GM10266 (cell line): ENCODE measurements around the gene RASA3.

Experiments
- DNase-seq: peaks from one replicate; pipeline ENCODE4 v3.0.0; 2012; ENCODE audit errors: extremely low spot score
- TF ChIP-seq, protein P1 (sequence below): IDR thresholded peaks from 2 replicates; pipeline ENCODE4 v1.5.1; 2012; ENCODE audit warnings: mild to moderate bottlenecking, low read depth; ENCODE audit not compliant: control insufficient read depth, insufficient read depth; ENCODE audit errors: missing control alignments

The RASA3 gene

DNA sequence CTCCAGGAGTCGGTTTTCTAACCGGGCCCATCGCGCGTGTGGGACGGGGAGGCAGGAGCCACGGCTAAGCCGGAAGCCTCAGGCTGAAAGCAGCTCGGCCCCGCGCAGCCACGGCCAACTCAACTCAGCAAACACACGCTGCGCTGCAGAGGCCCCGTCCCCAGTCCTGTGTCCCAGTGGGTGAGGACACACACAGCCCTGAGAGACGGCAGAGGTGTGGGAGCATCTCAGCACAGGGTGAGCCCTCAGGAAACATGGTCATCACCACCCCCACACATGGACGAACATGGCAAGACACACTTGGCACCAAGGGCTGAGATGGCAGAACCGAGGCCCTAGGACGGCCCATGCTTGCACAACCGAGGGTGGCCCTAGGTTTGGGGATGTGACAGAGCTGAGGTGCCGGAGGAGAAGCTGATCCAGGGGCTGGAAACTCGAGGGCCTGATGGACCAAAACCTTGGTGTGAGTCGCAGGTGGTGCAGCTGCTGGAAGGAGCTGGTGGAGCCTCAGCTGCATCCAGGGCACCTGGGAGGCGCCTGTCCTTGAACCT, 129.6 kb downstream of the RASA3 start:
- TF ChIP-seq, protein P1, sequence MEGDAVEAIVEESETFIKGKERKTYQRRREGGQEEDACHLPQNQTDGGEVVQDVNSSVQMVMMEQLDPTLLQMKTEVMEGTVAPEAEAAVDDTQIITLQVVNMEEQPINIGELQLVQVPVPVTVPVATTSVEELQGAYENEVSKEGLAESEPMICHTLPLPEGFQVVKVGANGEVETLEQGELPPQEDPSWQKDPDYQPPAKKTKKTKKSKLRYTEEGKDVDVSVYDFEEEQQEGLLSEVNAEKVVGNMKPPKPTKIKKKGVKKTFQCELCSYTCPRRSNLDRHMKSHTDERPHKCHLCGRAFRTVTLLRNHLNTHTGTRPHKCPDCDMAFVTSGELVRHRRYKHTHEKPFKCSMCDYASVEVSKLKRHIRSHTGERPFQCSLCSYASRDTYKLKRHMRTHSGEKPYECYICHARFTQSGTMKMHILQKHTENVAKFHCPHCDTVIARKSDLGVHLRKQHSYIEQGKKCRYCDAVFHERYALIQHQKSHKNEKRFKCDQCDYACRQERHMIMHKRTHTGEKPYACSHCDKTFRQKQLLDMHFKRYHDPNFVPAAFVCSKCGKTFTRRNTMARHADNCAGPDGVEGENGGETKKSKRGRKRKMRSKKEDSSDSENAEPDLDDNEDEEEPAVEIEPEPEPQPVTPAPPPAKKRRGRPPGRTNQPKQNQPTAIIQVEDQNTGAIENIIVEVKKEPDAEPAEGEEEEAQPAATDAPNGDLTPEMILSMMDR, result no peak
- no peak for DNase-seq

DNA sequence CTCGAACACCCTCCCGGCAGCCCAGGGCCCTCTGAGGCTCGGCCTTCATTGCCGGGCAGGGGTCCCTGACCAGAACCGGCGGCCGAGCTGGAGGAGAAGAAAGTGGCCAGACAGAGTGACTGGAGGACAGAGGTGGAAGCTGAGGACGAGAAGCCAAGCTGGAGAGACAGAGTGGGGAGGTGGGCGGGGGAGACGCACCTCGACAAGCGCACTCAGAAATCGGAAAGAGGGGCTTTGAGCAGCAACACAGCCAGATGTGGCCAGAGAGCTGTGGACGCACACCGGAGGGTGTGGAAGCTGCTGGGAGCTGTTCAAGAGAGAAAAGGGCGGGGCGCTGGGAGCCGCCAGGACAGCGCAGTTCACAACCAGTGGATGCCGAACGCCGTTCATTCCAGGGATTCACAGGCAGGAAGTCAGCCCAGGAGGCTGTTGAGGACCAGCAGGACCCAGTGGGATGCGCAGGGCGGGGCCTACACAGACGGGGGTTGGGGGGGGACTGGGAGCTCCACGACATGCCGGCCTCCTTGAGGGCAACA, 130.3 kb downstream of the RASA3 start:
- TF ChIP-seq, protein P1, result no peak
- DNase-seq, result no peak

DNA sequence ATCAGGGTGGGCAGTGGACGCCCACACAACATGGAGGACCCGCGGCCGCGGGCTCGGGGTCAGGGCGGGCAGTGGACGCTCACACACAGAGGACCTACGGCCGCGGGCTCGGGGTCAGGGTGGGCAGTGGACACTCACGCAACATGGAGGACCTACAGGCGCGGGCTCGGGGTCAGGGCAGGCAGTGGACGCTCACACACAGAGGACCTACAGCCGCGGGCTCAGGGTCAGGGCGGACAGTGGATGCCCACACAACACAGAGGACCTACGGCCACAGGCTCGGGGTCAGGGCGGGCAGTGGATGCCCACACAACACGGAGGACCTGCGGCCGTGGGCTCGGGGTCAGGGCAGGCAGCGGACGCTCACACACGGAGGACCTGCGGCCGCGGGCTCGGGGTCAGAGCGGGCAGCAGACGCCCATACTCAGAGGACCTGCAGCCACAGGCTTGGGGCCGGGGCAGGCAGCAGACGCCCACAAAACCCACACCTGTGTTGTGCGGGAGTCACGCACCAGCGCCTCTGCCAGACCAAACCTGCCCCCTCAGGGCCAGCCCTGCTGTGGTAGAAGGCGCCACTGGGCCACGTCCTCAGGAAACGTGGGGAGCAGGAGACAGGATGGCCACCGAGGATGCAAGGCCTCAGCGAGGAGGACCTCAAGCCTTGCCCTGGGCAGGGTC, 131.0 kb downstream of the RASA3 start:
- TF ChIP-seq, protein P1, result no peak
- no peak for DNase-seq

DNA sequence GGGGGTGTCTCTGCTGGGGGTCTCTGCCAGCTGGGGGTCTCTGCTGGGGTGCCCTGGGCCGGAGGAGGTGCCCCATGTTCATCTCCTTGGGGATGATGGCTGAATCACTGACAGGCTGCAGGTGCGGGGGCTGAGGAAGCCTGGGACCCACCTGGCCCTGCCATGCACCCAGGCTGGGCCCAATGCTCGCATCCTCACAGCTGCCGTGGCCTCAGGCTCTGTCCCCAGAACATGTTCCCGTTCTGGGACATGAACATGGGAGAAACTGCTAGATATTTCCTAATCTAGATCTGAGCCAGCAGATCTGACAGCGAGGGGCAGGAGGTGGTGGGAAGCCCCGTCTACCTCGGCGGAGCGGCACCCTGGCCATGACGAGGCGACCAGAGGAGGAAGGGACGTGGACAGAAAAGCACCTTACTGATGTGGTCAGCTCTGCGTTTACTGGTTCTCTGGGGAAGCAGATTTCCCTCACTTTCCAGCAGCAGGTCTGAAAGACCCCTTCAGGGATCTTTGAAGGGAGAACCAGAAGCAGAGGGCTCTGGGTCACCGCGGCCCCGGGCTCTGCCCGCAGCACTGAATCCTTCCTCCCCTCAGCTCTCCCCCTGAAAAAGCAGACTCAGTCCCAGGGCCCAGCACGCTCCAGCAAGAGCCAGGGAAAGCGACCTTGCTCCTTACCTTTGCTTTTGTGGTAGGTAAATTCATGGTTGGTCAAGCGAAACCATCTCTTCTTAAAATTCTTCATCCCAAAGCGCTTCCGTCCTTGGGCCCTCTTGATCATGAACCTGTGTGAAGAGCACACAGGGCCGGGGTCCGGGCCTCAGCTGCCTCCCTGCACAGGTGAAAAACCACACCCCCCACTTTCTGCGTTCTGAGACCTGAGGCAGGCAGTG, 132.0 kb downstream of the RASA3 start:
- TF ChIP-seq, protein P1, result no peak
- DNase-seq, result no peak

DNA sequence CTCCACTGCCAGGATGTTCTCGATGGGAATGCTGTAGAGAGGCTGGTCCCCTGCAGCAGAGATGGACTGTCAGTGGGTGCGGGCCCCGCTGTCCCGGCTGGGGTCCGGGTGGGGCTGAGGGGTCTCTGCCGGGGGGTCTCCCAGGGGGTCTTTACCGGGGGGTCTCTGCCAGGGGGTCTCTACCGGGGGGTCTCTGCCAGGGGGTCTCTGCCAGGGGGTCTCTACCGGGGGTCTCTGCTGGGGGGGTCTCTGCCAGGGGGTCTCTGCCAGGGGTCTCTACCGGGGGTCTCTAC, 132.9 kb downstream of the RASA3 start:
- DNase-seq, result no peak

DNA sequence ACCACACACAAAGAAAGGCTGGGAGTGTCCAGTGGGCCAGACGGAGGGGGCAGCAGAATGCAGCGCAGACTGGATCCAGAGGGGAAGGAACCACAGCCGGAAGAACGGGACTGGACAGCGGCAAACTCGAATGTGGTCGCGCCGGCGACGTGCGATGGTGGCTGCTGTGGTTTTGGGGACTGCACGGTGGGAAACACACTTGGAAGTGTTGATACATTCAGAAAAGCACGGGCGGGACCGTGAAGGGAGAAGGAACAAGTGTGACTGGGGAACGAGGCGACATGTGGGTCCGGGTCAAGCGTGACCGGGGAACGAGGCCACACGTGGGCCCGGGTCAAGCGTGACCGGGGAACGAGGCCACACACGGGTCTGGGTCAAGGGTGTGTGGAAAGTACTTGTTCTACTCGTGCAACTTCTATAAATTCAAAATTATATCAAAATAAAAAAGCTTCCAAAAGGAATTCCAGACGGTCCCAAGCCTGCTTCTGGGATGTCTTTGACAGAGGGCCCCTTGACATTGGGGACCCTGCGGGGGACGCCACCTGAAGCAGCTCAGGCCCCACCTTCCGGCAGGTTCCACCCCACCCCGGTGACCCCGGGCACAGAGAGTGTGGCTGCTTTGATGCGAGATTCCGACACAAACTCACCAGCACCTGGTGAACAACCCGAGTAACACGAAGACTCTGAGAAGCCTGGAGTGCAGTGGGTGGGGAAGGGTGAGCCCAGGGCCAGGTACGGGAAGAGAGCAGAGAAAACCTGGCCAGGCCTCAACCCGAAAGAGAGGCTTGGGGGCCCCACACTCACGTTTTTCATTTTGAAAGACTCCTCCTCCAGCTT, 133.4 kb downstream of the RASA3 start:
- TF ChIP-seq, protein P1, result no peak
- DNase-seq, result no peak

More for the DNA sequence above, 132.9 kb downstream of the RASA3 start:
- TF ChIP-seq, protein P1, result no peak
